ENCODE data around the gene MUC12. TPM values are rescaled to one million over a fixed set of nuclear protein-coding genes. Genes with fewer than 3 reads are reported as not detected.

MUC12 gene
- total RNA-seq, 1 experiment from 2014 or later, result 11.5 TPM

DNA sequence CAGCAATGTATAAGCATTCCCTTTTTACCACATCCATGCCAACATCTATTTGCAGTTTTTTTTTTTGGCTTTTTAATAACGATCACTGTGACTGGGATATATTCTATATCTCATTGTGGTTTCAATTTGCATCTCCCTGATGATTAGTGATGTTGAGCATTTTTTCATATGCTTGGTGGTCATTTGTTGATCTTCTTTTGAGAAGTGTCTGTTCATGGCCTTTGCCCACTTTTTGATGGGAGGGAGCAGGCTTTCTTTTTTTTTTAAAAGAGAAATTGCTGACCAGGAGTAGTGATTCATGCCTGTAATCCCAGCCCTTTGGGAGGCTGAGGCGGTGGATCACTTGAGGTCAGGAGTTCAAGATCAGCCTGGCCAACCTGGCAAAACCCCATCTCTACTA is 54.5 kb downstream of the MUC12 start:
- H3K56ac ChIP-seq (ENCODE audit: insufficient read length, low read depth, low read length), result no peak overlapping the region
- H3K4me2 ChIP-seq (ENCODE audit: insufficient read depth, insufficient read length, low read length), result no peak overlapping the region
- H3K27ac Mint-ChIP-seq, result no peak overlapping the region
- H3K18ac ChIP-seq (ENCODE audit: insufficient read length, low read depth, low read length), result no peak overlapping the region
- DNase-seq, result no peak
- no peaks in the 10 kb centered on the region for H3K79me1 ChIP-seq (ENCODE audit: insufficient read depth, low read depth, low read length, poor library complexity, severe bottlenecking)
- H3K4me1 ChIP-seq (ENCODE audit: insufficient read depth, low read length), result no peaks in the 10 kb centered on the region
- H2BK20ac ChIP-seq (ENCODE audit: low read depth, low read length, poor library complexity, severe bottlenecking), result no peak overlapping the region
- no peak overlapping the region for H2BK12ac ChIP-seq (ENCODE audit: insufficient read length, low read depth, low read length)
- H4K5ac ChIP-seq (ENCODE audit: insufficient read length, low read depth, low read length), result no peak overlapping the region
- WGBS (ENCODE audit: extremely low coverage, insufficient read length, low lambda C conversion rate), result no CpG with 5 or more reads among the region's 2 CpGs
- H3K9me3 ChIP-seq (ENCODE audit: control insufficient read depth, low read depth, low read length), result no peaks in the 10 kb centered on the region
- TF ChIP-seq, protein P1, sequence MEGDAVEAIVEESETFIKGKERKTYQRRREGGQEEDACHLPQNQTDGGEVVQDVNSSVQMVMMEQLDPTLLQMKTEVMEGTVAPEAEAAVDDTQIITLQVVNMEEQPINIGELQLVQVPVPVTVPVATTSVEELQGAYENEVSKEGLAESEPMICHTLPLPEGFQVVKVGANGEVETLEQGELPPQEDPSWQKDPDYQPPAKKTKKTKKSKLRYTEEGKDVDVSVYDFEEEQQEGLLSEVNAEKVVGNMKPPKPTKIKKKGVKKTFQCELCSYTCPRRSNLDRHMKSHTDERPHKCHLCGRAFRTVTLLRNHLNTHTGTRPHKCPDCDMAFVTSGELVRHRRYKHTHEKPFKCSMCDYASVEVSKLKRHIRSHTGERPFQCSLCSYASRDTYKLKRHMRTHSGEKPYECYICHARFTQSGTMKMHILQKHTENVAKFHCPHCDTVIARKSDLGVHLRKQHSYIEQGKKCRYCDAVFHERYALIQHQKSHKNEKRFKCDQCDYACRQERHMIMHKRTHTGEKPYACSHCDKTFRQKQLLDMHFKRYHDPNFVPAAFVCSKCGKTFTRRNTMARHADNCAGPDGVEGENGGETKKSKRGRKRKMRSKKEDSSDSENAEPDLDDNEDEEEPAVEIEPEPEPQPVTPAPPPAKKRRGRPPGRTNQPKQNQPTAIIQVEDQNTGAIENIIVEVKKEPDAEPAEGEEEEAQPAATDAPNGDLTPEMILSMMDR (conservative IDR thresholded peaks at IDR 0.05), result no peak
- no peak overlapping the region for H2BK120ac ChIP-seq (ENCODE audit: low read depth, low read length, poor library complexity, severe bottlenecking)
- H4K20me1 ChIP-seq (ENCODE audit: control insufficient read depth, insufficient read depth, insufficient read length), result no peaks in the 10 kb centered on the region
- no peaks in the 10 kb centered on the region for H3K23me2 ChIP-seq (ENCODE audit: insufficient read length, low read depth, low read length, poor library complexity, severe bottlenecking)
- H2BK5ac ChIP-seq (ENCODE audit: insufficient read length, low read length), result no peak overlapping the region
- no peak overlapping the region for H3K27ac ChIP-seq (ENCODE audit: insufficient read length, low read depth, low read length)
- H2AK5ac ChIP-seq (ENCODE audit: insufficient read length, low read length), result no peak overlapping the region
- H3K4me1 Mint-ChIP-seq, result peaks cover 3% of the 10 kb centered on the region in 2 experiments
- H3K9me3 Mint-ChIP-seq, result peaks cover 0 to 2% of the 10 kb centered on the region in 2 experiments; a peak in 2 of 5 replicates
- no peaks in the 10 kb centered on the region for H3K79me2 ChIP-seq (ENCODE audit: insufficient read depth, low read length)
- no peak overlapping the region for H2BK15ac ChIP-seq (ENCODE audit: low read depth, low read length)
- peak overlapping the region in 1 of 2 experiments; percentile 31; a peak in 1 of 5 replicates for H3K4me3 Mint-ChIP-seq
- H2AFZ ChIP-seq (ENCODE audit: low read length), result no peak overlapping the region
- H3K9ac ChIP-seq (ENCODE audit: extremely low read depth, insufficient read length, low read length), result no peak overlapping the region
- no peaks in the 10 kb centered on the region for H3K36me3 Mint-ChIP-seq (ENCODE audit: insufficient read depth in 1 of 3, low read depth in 3 of 3)
- H3K27me3 Mint-ChIP-seq (ENCODE audit: low read depth), result peaks cover 6% of the 10 kb centered on the region
- H3K14ac ChIP-seq (ENCODE audit: insufficient read depth, low read length), result no peak overlapping the region
- H3K4ac ChIP-seq (ENCODE audit: low read depth, low read length), result no peak overlapping the region
- no peak overlapping the region for H3T11ph ChIP-seq (ENCODE audit: low read length)
- H3K27me3 ChIP-seq (ENCODE audit: insufficient read depth, low read length), result no peaks in the 10 kb centered on the region
- no peak overlapping the region for H4K8ac ChIP-seq (replicated peaks; ENCODE audit: insufficient read length, low read depth, low read length)
- no peak overlapping the region for H4K91ac ChIP-seq (ENCODE audit: insufficient read length, low read depth, low read length)
- H3K23ac ChIP-seq (ENCODE audit: insufficient read length, low read depth, low read length), result no peak overlapping the region

Data from H9 (cell line).